Measurements from ENCODE around the gene TMEM95.

GRCh38 chr17:7309628-7310027 lies 45.3 kb upstream of the TMEM95 start:
- TF ChIP-seq CTCF (IDR thresholded peaks at IDR 0.05) (no peak), POLR2AphosphoS5 (IDR thresholded peaks at IDR 0.05) (no peak), POLR2A (IDR thresholded peaks at IDR 0.05) (no peak)
